NCI-H1105 treated with DMSO at 0.1 percent for 48 hours (cell line): Measurements from ENCODE around the gene LALBA.
"Not testable (repeated sequence)": the region's sequence is repeated elsewhere in the genome, so short reads cannot be mapped to it uniquely, and the experiment has no call there.

Experiments used
- DNase-seq: peaks from one replicate; lab custom pipeline; 2025; lab: John Stamatoyannopoulos, UW

The LALBA gene

GRCh38 chr12:48527891-48528670 is 41.8 kb downstream of the LALBA start:
- DNase-seq, result no peak

- no peak for DNase-seq
Observed at GRCh38 chr12:48525332-48525731, 44.5 kb downstream of the LALBA start, which contains the start of gene OR8S1. Gene OR8S1, plus strand, starts transcription at chr12:48525632. Its CDS starts 0 bp downstream, at chr12:48525632.

GRCh38 chr12:48520381-48520780 is 49.5 kb downstream of the LALBA start:
- not testable (repeated sequence) for DNase-seq
